ENCODE measurements around the gene NAV1.

Gene NAV1

GRCh38 chr1:201586806-201587205 lies 47.9 kb downstream of the NAV1 start:
- no peak for DNase-seq (ENCODE audit: low read depth, low spot score)

GRCh38 chr1:201587729-201588128 lies 48.8 kb downstream of the NAV1 start:
- DNase-seq (ENCODE audit: low read depth, low spot score) = no peak
